D721Med (cell line): Measurements from ENCODE around the gene ATP1A2.

Source experiments
- DNase-seq: peaks from one replicate; pipeline ENCODE4 v3.0.0; 2011; ENCODE audit warnings: low spot score; ENCODE audit not compliant: insufficient read length
- FAIRE-seq: peaks from 2 replicates; lab custom pipeline; 2011; peaks lifted over from hg19 to GRCh38; lab: Jason Lieb, UNC
- TF ChIP-seq, protein P1 (sequence below): IDR thresholded peaks from 2 replicates; pipeline ENCODE4 v1.5.1; 2012; ENCODE audit warnings: mild to moderate bottlenecking, control low read depth; ENCODE audit not compliant: insufficient read depth; ENCODE audit errors: missing control alignments

The ATP1A2 gene

GRCh38 chr1:160097911-160098851, 17.4 kb upstream of the ATP1A2 start, which contains the start of gene IGSF8:
IGSF8 (minus strand) TSS chr1:160098619; CDS start chr1:160098472, 147 bp downstream.
- no peak for FAIRE-seq
- TF ChIP-seq, protein P1, sequence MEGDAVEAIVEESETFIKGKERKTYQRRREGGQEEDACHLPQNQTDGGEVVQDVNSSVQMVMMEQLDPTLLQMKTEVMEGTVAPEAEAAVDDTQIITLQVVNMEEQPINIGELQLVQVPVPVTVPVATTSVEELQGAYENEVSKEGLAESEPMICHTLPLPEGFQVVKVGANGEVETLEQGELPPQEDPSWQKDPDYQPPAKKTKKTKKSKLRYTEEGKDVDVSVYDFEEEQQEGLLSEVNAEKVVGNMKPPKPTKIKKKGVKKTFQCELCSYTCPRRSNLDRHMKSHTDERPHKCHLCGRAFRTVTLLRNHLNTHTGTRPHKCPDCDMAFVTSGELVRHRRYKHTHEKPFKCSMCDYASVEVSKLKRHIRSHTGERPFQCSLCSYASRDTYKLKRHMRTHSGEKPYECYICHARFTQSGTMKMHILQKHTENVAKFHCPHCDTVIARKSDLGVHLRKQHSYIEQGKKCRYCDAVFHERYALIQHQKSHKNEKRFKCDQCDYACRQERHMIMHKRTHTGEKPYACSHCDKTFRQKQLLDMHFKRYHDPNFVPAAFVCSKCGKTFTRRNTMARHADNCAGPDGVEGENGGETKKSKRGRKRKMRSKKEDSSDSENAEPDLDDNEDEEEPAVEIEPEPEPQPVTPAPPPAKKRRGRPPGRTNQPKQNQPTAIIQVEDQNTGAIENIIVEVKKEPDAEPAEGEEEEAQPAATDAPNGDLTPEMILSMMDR: no peak

GRCh38 chr1:160098852-160099561, 16.6 kb upstream of the ATP1A2 start:
- DNase-seq: peak; percentile 99
- FAIRE-seq: no peak
- TF ChIP-seq, protein P1: no peak

More at GRCh38 chr1:160097911-160098851, 17.4 kb upstream of the ATP1A2 start, which contains the start of gene IGSF8:
- DNase-seq: peak; percentile 92

- DNase-seq: no peak
- no peak for FAIRE-seq
- TF ChIP-seq, protein P1: no peak
These were observed 15.7 kb upstream of the ATP1A2 start for GRCh38 chr1:160099716-160100375.

DNA sequence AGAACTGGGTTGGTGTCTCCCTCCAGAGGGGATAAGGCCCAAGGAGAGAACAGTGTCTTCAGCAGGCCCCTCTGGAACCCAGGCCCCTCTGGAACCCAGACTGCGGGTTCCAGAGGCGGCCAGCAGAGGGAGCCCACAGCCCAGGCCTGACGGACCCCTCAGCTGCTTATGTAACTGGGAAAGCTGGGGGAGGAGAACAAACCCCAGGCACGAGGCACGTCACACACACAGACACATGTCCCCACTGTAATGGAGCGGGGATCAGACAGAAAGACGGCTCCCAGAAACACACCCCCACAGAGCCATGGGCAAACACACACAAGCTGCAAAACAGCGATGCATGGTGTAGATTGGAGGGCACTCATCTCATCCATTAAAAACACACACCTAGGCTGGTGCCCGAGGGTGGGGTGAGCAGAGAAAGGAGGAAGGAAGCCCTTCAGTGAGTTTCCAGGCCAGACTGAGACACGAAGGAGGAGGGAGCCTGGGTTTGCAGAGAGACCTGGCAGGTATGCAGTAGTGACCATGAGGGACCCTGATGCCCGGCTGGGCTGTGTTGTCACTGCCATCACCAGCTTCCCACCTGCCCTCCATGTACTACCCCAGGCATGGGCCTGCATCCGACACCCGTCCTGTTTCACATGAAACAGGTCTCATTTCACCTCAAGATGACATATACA, 14.4 kb upstream of the ATP1A2 start:
- DNase-seq: peak; percentile 97
- TF ChIP-seq, protein P1: peak; percentile 96
- no peak for FAIRE-seq

DNA sequence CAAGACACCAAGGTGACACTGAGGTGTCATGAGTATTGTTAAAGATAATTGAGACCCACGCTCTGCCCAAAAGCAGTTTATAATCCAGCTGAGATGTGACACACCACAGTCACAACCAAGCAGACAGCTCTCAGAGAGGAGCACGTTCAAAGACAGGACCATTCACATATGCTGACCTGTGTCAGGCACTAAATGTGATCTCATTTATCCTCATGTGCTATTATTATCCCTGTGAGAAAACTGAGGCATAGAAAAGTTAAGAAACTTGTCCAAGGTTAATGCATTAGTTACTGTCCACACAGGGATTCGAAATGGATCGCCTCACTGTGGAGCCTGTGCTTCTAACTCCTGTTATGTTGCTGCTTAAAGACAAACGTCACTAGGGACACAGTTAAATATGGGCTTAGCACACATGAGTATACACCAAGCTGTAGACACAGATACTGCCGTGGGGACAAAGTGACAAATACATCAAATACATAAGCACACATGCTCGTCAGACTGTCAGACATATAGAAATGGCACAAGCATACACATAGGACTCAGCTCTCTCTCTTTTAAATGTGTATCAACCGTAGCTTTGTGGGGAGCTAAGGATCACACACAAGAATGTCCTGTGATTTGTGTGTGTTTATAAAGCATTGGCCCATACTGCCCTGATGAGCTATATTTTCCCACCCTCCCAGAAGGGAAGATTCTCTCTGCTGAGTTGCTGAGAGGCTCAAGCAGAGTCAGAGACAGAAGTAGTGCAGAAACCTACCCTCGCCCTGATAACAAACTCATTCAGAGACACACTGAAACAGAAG, 13.6 kb upstream of the ATP1A2 start:
- TF ChIP-seq, protein P1: no peak
- FAIRE-seq (peak; percentile 51), DNase-seq (no peak)
